Spleen (tissue), 7 donors: ENCODE measurements around the gene LPIN3.

Experiments
- CTCF ChIP-seq, 11 experiments: fragments of 200-600 bp in 7 of 11; fragments of 450-650 bp in 4 of 11; sonication (generic) in 4 of 11; IDR thresholded peaks in 8 of 11; conservative IDR thresholded peaks in 3 of 11; 1 replicate in 7 of 11; 2 replicates in 4 of 11; pipeline versions ENCODE4 v1.4.0 to v1.8.0; 2016 to 2021; ENCODE audit warnings: antibody characterized with exemption in 11 of 11, inconsistent platforms in 4 of 11, mild to moderate bottlenecking in 1 of 11
- POLR2AphosphoS5 ChIP-seq, 3 donors: sonication (generic); formaldehyde crosslinking; IDR thresholded peaks; one replicate each; pipeline ENCODE4 v1.5.1; 2017; ENCODE audit warnings: antibody characterized with exemption in 3 of 3
- donor health status: DM: no; HTN: no; CAD: no; lungs with moderate emphysema.
- donor health status: DM: no; HTN: no; CAD: no.
- donor health status: DM: no; HTN: no; CAD: no.

- TF ChIP-seq CTCF (IDR thresholded peaks at IDR 0.05 in 8 of 11, conservative IDR thresholded peaks at IDR 0.05 in 3 of 11) (no peak), POLR2AphosphoS5 (IDR thresholded peaks at IDR 0.05) (no peak)
These were observed 26.1 kb downstream of the LPIN3 start, which contains the start of gene EMILIN3 for GRCh38 chr20:41366546-41367392.
